ENCODE data around the gene TEX50.

DNA sequence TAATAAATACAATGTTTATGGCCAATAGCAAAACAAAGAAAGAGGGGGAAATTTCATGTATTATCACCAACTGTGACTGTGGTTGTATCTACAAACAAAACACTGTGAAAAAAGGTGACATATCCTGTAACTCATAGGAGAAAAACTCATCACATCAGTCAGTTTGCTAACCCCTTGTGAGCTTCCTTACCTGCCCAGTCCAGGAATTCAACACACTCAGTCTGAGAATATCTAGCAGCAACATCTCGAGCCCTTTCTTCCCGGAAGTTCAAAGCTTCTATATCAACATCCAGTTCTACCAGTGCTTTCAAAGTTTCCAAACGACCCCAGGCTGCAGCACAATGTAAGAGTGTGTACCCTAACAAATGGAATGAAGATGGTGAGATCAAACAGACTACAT is 11.5 kb downstream of the TEX50 start:
- TF ChIP-seq, protein P1, sequence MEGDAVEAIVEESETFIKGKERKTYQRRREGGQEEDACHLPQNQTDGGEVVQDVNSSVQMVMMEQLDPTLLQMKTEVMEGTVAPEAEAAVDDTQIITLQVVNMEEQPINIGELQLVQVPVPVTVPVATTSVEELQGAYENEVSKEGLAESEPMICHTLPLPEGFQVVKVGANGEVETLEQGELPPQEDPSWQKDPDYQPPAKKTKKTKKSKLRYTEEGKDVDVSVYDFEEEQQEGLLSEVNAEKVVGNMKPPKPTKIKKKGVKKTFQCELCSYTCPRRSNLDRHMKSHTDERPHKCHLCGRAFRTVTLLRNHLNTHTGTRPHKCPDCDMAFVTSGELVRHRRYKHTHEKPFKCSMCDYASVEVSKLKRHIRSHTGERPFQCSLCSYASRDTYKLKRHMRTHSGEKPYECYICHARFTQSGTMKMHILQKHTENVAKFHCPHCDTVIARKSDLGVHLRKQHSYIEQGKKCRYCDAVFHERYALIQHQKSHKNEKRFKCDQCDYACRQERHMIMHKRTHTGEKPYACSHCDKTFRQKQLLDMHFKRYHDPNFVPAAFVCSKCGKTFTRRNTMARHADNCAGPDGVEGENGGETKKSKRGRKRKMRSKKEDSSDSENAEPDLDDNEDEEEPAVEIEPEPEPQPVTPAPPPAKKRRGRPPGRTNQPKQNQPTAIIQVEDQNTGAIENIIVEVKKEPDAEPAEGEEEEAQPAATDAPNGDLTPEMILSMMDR (conservative IDR thresholded peaks at IDR 0.05 in 1 of 2, IDR thresholded peaks at IDR 0.05 in 1 of 2; ENCODE audit: extremely low read depth in 1 of 2, insufficient read depth in 1 of 2, low read depth in 1 of 2, low read length in 2 of 2): no peak
- TF ChIP-seq EZH2 (IDR thresholded peaks at IDR 0.05; ENCODE audit: borderline replicate concordance, low read length): no peak
